HG03108 (cell line): ENCODE results near the gene SLC45A3.

Experiments
- ATAC-seq: cut with Tn5 transposase; IDR thresholded peaks from one replicate; pipeline ENCODE4 v1.9.1; 2021; ENCODE audit warnings: moderate library complexity; ENCODE audit not compliant: unreplicated experiment

The SLC45A3 gene

DNA sequence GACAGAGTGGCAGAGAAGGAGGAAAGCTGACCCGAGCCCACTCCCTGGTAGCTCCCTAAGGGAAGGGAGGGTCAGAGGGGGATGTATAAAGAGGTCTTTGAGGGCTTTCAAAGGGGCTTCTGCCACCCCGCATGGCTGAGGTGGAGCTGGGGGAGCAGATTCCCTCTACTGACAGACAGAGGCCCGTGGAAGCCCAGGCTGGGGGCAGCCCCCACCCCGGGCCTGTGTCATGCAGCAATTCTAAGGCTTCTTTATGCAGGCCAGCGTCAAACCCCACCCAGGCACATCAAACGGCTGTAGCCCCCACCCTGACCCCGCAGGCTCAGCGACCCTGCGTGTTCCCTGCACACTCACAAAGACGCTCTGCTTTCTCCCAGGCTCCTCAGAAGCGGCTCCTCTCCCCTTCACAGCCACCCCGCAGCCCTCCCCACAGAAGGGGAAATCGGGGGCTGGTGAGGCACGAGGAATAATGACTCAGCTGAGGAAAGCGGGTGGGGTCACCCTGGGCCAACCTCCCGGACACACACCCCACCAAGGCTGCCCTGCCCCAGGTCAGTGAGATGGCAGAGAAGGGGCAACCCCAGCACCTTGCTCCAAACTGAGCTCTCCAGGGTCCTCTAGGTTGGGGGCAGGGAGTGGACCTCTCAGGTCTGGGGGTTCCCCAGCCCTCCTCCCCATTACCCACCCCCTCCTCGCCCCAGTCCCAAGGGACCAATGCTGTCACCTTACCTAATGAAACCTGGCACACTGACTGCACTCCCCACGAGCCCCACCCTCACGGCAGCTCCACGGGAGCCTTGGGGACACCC is 10.8 kb downstream of the SLC45A3 start:
- ATAC-seq: peak; percentile 34

DNA sequence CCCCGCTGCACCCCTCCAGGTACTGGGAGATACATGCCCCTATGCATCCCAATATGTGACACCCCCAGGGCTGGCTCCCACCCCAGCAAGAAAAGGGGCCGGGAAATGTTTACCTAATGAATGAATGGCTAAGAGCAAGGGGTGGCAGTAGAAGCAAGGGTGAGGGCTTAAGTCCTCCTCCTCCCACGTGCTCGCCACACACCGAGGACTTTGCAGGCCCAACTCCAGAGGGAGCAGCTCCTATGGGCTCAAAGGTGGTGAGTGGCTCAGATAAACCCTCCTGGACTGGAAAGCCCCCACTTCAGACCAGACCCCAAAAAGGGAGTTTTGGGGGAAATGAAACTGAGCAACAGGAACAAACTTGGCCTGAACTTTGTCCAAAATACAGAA is 11.4 kb downstream of the SLC45A3 start:
- peak; percentile 26 for ATAC-seq

DNA sequence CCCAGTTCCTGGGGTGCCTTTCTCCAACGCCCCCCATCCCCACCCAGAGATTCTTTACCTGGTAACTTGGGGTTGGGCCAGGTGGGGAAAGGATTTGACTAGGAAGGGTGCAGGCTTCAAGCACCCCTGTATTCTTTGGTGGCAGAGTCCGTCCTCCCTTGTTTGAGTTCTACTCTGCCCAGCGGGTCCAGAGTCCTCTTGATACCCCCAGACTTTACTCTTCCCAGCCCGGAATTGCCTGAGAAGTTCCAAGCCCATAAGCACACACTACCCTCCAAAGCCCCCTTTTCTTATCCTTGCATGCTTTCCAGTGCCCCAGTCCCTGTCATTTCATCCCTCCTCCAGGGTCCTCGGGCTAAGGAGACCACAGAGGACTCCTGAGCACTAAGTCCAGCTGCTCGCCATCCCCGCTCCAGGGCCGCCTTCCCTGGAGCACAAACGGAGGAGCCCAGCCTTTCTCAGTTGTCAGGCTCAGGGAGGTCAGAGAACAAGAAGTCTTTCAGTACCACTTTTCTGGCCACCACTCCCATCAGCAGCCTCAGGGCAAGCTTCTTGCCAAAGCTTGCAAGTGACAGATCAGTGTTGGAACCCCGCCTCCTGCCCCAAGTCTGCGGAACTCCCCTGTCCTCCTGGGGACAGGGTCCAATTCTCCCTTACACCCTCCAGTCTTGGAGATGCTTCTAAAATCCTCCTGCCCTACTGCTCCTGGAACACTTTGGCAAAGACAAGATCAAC is 12.2 kb downstream of the SLC45A3 start:
- no peak for ATAC-seq

DNA sequence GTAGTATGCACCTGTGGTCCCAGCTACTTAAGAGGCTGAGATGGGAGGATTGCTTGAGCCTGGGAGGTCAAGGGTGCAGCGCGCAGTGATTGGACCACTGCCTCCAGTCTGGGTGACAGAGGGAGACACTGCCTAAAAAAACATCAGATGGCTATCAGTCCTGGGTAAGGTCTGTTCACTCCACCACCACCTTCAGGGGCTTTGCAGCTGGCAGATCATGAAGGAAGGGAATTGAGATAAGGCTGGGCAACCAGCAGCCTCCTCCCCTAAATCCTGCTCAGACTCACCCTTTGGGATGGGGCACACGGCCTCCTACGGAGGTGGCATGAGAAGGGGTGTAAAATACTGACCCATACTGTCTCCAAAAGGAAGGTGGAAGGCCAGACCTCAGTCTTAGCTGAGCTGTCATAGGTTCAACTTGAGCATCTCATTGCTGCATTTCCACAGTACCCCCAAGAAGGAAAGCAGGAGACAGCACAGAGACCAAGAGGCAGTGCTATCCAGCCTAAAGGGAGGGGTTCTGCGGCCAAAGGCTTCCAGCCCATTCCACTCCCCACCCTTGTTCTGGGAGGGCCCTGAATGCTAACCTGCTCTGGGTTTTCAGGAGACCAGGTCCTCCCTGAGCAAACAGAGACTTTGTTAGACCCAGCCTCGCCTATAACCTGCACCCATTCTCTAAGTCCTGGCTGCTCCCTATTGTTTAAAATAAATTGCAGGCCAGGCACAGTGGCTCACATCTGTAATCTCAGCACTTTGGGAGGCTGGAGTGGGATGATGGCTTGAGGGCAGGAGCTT is 13.7 kb downstream of the SLC45A3 start:
- ATAC-seq: no peak

DNA sequence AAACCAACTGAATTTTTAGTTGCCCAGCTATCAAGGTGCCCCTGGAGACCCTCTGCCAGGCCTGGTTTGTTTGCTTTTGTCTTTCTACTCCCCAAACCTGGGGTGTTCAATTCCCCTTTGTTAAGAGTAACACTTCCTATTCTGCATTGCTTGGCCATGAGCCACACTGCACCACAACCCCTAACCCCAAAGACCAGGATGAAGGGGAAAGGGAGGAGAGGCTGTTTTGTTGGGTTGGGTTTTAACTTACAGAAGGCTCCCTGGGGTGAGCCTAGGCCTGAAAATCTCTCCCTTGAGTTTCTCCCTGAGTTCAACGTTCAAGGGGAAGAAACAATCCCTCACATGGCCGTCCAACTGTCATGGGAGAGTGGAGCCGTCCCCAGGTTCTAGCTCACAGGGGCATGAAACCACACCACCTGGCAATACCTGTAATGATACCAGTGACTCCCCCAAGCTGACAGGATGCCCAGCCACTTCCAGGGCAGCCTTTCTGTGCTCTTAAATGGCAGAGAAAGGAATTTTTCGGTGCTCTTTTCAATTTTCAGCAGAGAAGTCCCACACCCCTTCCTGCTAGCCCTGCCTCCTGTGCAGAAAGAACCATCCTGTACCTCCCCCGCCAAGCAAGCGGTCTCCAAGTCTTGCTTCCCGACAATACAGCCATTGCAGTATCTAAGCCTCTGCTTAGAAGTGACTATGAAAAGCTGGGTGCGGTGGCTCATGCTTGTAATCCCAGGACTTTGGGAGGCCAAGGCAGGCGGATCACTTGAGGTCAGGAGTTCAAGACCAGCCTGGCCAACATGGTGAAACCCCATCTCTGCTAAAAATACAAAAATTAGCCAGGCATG is 14.9 kb downstream of the SLC45A3 start:
- ATAC-seq: no peak

DNA sequence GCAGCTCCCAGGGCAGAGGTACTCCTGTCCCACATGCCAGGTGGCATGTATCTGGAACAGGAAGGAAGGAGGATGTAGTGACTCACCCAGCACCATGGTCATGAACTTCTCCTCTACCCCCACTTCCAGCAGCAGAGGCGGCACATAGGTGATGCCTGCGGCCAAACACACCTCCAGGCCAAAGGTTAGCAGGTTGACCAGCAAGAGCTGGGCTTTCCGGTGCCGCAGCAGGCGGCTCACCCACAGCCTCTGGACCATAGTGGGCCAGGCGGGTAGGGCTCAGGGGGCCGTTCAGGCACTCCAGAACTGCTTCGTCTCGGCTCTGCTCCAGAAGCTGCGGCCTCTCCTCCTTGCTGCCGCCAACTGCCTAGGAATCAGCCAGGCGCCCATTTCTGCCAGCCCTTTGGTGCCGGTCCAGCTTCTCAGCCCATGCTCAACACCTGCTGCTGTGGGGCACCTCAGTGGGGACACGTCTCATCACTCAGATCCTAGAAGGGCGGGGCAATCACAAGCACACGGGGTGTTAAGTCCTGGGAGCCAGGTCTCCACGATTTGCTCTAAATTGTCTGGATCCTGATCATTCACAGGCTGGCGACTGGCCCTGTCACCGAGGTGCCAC is 15.8 kb downstream of the SLC45A3 start:
- no peak for ATAC-seq

DNA sequence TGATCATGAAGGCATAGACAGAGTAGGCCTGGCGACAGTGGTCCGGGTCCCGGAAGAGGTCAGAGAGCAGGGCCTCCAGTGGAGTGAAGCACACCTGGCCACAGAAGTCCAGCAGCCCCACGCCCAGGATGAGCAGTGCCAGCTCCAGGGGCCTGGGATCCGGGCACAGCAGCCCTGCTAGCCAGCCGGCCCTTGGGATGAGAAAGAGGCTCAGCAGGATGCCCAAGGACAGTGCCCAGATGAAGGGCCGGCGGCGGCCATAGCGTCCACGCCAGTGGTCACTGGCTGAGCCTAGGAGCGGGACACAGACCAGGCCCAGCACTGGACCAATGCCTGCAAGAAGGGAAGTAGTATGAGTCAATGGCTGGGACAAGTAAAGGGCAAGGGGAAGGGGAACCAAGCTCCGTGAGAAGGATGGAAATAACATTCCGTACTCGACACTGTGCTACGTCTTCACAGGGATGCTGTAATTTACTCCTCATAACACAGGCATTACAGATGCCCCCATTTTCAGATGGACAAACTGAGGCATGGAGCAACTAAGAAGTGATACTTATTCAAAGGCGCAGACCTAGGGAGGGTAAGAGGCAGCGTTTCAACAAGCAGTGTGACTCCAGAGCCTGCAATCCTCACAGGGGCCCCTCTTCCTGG is 16.9 kb downstream of the SLC45A3 start:
- ATAC-seq: no peak

DNA sequence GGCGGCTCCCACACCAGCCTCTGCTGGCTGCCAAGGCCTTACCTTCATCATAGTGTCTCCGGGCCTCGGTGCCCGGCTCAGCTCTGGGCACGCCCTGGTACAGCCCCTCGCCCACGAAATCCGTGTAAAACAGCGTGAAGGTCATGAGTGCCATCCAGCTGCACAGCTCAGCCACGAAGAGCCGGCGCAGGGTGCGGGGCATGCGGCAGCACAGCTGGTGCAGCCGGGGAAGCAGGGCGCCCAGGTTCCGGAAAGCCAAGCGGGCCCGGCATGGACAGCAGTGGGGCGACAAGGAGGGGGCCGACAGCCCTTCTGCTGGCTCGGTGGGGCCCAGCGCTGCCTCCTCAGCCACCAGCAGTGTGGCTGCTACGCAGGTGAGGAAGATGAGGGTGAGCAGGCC is 17.5 kb downstream of the SLC45A3 start:
- no peak for ATAC-seq

DNA sequence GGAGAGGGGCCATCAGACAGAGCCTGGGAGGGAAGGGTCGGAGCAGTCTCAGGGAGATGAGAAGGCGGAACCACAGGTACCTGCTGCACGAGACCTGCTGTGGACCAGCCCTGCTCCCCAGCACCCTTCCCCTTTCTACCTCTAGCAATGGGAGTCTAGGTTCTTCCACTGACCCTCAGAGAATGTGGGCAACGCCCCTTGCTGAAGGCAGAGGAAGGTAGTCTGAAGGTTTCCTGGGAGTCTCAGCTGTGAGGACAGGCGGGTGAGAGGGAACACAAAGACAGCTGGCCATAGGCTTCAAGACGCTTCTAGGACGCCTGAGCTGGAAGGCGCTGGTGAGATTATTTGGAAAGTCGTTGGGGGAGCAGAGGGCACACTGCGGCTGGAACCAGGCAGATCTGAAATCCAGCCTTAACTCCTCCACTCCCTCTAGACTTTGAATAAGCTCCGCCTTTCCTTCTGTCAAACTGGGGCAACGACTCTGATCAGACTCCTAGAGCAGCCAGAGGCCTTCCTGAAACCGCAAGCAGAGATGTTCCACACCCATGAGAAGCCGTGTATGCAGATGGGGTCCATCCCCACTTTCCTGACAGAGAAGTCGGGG is 18.1 kb downstream of the SLC45A3 start:
- no peak for ATAC-seq

DNA sequence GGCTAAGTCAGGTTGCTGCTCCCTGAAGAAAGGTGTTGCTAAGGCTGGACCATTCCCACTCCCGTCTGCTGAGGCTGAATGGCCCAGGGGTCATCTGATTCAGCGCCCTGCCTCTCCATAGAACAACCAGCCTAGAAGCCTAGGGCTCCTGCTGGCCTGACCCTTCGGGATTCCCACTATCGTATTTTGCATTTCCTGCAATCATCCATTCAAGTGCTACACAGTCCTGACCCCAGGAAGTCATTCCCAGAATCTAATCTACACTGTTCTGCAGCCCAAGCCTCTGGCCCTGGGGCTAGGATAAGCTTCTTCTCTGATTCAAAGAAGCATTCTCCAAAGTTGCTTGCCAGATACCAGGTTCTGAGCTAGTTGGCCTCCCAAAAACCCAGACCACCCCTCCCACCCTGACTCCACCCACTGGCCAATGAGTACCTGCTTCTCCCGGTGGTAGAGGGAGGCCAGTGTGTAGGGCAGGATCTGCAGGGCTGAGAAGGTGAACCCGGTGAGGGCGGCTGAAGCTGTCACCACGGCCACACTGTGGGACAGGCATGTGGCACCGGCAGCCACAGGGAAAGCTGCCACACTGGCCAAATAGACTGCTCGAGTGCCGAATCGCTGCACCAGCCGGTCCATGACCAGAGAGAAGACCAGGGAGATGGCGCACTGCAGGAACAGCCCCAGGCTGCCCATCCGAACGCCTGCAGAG is 18.7 kb downstream of the SLC45A3 start:
- no peak for ATAC-seq

DNA sequence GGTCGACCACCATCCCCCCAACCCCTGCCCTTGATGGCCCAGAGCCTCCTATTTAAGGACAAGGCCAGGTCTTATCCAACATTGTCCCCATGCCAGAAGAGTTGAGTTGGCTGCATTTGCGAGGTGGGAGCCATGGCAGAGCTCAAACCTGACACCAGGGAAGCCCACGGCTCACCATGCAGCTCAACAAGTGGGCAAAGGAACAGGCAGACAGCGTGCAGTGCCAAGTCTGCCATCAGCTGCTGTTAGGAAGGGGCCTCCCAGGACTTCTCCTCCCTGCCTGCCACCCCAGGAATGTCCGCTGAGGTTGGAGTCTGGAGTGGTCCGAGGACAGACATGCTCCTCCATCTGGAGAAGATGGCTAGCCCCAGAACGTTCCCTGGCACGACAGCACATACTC is 19.9 kb downstream of the SLC45A3 start:
- ATAC-seq: no peak

DNA sequence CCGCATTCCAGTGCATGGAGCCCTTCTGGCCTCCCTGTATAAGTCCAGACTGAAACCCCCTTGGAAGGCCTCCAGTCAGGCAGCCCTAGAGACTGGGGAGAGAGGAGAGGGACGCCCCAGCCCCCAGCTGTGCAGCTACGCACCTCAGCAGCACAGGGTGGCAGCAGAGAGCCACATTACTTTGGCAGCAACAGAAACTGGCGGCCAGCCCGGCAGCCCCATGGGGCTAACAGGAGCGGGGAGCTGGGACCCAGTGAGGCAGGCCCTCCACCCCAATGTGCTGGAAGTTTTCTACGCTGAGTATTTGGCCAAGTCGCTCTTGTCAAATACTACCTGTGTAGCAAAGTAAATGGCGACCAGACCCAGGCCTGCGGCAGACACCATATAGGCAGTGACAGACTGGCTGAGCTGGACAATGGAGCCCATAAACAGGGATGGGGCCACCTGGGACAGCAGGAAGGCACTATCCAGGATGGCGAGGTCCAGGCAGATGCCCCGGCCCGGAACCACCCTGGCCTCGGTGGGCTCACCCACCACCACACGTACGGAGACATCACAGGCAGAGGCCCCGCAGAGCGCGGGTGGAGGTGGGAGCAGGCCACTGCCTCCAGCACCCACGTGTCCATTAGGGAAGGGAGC is 21.2 kb downstream of the SLC45A3 start:
- ATAC-seq: peak; percentile 75

DNA sequence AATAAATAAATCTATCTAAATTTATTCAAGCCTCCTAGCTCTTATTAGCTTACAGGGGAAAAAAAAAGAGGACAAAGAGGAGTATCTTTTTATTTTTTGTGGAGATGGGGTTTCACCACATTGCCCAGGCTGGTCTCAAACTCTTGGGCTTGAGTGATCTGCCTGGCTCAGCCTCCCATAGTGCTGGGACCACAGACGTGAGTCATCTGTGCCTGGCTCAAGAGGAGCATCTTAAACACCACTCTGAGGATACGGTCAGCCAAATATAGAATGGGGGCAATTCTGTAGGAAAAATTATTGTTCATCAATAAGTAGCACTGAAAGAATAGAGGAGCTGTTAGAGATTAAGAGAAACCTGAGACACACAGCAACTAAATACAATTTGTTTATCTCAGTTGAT is 24.1 kb downstream of the SLC45A3 start:
- ATAC-seq: no peak

DNA sequence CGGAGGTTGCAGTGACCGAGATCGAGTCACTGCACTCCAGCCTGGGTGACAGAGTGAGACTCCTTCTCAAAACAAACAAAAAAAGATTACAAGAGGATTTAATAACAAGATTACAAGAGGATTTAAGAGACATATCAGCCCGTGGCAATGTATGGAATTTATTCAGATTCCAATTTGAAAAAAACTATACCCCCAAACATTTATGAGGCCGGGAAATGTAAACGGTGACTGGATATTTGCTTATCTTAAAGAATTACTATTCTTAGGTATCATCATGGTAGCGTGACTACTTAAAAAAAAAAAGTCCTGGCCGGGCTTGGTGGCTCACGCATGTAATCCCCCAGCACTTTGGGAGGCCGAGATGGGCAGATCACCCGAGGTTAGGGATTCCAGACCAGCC is 27.3 kb downstream of the SLC45A3 start:
- no peak for ATAC-seq

DNA sequence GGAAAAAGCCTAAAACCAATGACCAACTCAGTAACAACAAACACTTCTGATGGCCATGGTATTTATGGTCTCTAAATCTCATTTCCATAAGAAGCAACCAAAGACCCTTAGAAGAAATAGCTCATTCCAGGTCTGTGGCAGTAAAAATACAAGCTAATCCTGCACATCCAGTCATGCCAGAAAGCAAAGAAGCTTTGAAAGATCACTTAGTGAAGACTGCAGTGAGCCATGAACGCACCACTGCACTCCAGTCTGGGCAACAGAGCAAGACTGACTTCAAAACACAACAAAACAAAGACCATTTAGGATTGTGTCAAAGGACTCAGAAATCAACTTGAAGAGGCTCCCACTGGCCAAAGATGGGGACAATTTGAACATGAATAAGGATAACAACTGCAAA is 30.1 kb downstream of the SLC45A3 start:
- ATAC-seq: no peak

DNA sequence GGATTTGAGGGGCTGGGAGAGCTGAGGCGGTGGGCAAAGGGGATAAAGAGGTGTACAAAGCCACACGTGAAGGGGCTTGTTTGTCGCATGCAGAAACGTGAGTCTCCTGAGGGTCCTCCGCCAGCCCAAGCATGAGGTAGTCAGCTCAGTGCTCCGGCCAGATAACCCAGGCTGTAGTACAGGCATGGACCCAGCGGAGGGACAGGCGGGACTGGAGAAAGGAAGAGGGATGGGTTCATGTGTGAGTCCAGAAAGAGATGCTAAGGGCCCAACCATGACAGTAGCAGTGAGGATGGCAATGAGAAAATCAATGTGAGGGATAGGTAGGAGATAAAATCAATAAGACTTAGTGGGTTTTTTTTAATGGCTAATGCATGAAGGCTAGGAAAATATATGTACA is 34.8 kb downstream of the SLC45A3 start:
- ATAC-seq: no peak

DNA sequence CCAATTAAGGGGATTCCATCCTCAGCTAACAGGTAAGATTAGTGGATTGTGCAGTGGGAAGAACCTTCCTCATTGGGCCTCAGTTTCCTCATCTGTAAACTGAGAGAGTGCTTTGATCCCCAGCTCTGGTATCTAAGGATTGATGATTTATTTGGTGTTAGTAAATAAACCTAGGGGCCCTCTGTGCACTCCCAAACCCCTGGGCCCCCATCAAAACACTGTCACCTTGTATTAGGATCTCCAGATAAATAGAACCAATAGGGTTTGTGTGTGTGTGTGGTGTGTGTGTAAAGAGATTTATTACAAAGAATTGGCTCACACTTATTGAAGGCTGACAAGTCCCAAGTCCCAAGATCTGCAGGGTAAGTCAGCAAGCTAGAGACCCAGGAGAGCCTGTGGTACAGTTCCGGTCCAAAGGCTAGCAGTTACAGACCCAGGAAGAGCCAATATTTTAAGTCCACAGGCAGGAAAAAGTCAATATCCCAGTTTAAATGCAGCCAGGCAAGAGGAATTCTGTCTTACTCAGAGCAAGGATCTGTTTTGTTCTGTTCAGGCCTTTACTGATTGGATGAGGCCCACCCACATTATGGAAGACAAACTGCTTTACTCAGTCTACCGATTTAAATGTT is 37.5 kb downstream of the SLC45A3 start:
- ATAC-seq: no peak

DNA sequence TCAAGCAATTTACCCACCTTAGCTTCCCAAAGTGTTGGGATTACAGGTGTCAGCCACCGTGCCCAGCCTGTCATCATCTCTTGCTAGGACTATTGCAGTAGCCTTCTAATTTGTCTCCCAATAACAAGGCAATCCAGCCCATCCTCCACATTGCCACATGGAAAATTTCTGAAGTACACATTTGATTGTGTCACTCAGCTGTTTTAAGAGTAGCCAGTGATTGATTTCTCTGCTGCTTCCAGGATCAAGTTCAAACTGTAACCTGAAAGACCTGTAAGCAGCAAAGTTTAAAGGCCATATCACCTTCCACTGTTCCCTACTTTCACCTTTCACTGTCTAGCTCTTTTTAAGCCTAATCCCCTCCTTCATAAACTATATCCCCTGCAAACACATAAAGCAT is 40.7 kb downstream of the SLC45A3 start:
- ATAC-seq: no peak
